ENCODE results near the gene GTPBP3. TPM values are rescaled to one million over a fixed set of nuclear protein-coding genes. Genes with fewer than 3 reads are reported as not detected.
"Not testable (repeated sequence)": the region's sequence is repeated elsewhere in the genome, so short reads cannot be mapped to it uniquely, and the experiment has no call there.

Gene GTPBP3
- polyA plus RNA-seq (ENCODE audit: insufficient read length in 4 of 4): 10 to 100 TPM; 15.7 to 37.9 (median 24.6) TPM

GRCh38 chr19:17336872-17337674, at the start of gene GTPBP3:
Gene GTPBP3 (plus strand): TSS chr19:17337553. CDS start chr19:17337612, 59 bp downstream.
- peak; percentile 91 to 97 (median 96) for DNase-seq (ENCODE audit: low read depth in 4 of 4, low spot score in 2 of 4)

GRCh38 chr19:17289489-17289888, 47.9 kb upstream of the GTPBP3 start:
- DNase-seq (ENCODE audit: low read depth in 4 of 4, low spot score in 2 of 4): peak in 1 of 4 donors; percentile 57

- DNase-seq (ENCODE audit: low read depth in 4 of 4, low spot score in 2 of 4): peak in 1 of 4 donors; percentile 58
These were observed 44.9 kb upstream of the GTPBP3 start for GRCh38 chr19:17292301-17293074.

- DNase-seq (ENCODE audit: low read depth in 4 of 4, low spot score in 2 of 4): no peak
These were observed 43.7 kb upstream of the GTPBP3 start for GRCh38 chr19:17293605-17294004.

- DNase-seq (ENCODE audit: low read depth in 4 of 4, low spot score in 2 of 4): no peak
These were observed 43.1 kb upstream of the GTPBP3 start for GRCh38 chr19:17294051-17294891.

- not testable (repeated sequence) for DNase-seq (ENCODE audit: low read depth in 4 of 4, low spot score in 2 of 4)
These were observed 41.8 kb upstream of the GTPBP3 start for GRCh38 chr19:17295551-17295950.

GRCh38 chr19:17296273-17296672, 41.1 kb upstream of the GTPBP3 start:
- DNase-seq (ENCODE audit: low read depth in 4 of 4, low spot score in 2 of 4): no peak

- DNase-seq (ENCODE audit: low read depth in 4 of 4, low spot score in 2 of 4): no peak
These were observed 40.4 kb upstream of the GTPBP3 start for GRCh38 chr19:17296976-17297375.

GRCh38 chr19:17300992-17301619, 36.2 kb upstream of the GTPBP3 start:
- DNase-seq (ENCODE audit: low read depth in 4 of 4, low spot score in 2 of 4): no peak

GRCh38 chr19:17302391-17303166, 34.8 kb upstream of the GTPBP3 start:
- DNase-seq (ENCODE audit: low read depth in 4 of 4, low spot score in 2 of 4): no peak

- peak; percentile 62 to 92 (median 84) for DNase-seq (ENCODE audit: low read depth in 4 of 4, low spot score in 2 of 4)
These were observed 34.0 kb upstream of the GTPBP3 start, which contains the start of gene ABHD8 for GRCh38 chr19:17303167-17303939. Gene ABHD8 (minus strand): TSS chr19:17303425. CDS start chr19:17301616, 1,809 bp downstream.

- DNase-seq (ENCODE audit: low read depth in 4 of 4, low spot score in 2 of 4): no peak
These were observed 33.4 kb upstream of the GTPBP3 start for GRCh38 chr19:17303940-17304267.

- DNase-seq (ENCODE audit: low read depth in 4 of 4, low spot score in 2 of 4): no peak
These were observed 32.8 kb upstream of the GTPBP3 start for GRCh38 chr19:17304386-17305215.

- DNase-seq (ENCODE audit: low read depth in 4 of 4, low spot score in 2 of 4): no peak
These were observed 32.2 kb upstream of the GTPBP3 start for GRCh38 chr19:17305216-17305516.

GRCh38 chr19:17305517-17306284, 31.7 kb upstream of the GTPBP3 start, which contains the start of gene MRPL34:
Gene MRPL34 (plus strand): TSS chr19:17305872. CDS start chr19:17305893, 21 bp downstream.
- peak; percentile 90 to 97 (median 93) for DNase-seq (ENCODE audit: low read depth in 4 of 4, low spot score in 2 of 4)

- DNase-seq (ENCODE audit: low read depth in 4 of 4, low spot score in 2 of 4): no peak
These were observed 31.1 kb upstream of the GTPBP3 start for GRCh38 chr19:17306285-17306714.

- no peak for DNase-seq (ENCODE audit: low read depth in 4 of 4, low spot score in 2 of 4)
These were observed 29.4 kb upstream of the GTPBP3 start for GRCh38 chr19:17307876-17308377.
